HT1080 (cell line): ENCODE results near the gene CD207. TPM values are rescaled to one million over a fixed set of nuclear protein-coding genes. Genes with fewer than 3 reads are reported as not detected.
"Not testable (repeated sequence)": the region's sequence is repeated elsewhere in the genome, so short reads cannot be mapped to it uniquely, and the experiment has no call there.

Experiments used
- DNase-seq: peaks from one replicate; pipeline ENCODE4 v3.0.0-alpha.2; 2015; ENCODE audit warnings: low read depth
- total RNA-seq: library from RNA; depleted of rRNA; stranded (reverse); fragments of >200 nt; shearing (Covaris generic); gene quantifications from 2 replicates; pipeline ENCODE4 v1.2.3, GENCODE V29; 2014

Gene CD207
- total RNA-seq, 1 experiment from 2014 or later = not detected

GRCh38 chr2:70829916-70830315 lies 5.7 kb downstream of the CD207 start:
- no peak for DNase-seq

DNA sequence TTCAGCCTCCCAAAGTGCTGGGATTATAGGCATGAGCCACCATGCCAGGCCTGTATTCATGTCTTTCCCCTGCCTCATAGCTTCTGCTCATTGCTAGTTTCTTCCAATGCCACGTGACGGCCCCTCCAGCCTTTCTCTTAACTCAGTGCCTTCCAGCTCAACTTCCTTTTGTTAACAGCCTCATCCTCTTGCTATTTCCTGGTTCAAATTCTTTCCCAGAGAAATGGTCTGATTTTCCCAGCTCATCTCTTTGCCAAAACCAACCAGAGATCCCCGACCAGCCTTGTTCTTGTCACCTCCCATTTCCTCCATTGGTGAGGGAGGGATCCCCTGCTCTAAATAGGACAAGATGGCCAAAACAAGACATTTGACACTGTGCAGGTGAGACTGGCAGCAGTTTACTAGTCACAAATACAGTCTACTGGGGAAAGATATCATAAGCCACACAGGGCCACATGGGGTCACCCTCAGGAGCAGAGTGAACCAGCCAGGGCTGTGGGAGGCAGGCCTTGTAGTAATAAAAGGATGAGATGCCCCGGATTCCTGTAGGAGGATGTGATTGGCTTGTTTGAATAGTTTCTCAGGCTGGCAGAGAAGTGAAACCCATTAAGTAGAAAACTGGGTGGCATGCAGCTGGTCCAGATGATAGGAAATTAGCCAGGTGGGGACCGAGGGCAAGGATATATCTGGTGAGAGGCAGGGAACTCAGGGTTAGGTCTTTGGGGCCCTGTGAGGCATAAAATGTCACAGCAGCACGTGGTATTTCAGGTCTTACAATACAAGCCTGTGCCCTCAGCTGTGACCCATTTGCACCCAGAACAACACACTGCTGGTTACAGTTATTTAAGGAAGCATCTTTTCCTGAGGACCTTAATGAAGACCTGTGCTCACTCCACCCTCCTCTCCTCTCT lies 6.4 kb downstream of the CD207 start:
- peak; percentile 85 for DNase-seq

DNA sequence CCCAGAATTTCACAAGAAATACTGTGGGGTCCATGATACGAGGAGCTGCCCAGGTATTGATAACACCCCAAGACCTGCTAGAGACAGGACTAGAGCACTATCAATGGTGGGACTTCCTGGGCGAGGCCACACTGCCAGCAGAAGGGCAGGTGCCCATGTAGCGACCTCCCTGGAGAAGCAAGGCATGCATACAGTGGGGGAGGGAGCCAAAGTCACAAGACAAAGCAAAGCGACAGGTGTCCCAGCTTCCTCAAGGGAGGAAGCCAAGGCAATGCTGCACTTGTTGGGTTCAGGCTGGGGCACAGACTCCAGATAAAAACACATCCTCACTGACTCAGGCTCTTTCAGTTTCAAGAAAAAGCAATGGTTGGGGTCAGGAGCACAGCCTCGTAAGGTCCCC lies 7.5 kb downstream of the CD207 start:
- no peak for DNase-seq

- DNase-seq = no peak
Observed at GRCh38 chr2:70827388-70827787, 8.2 kb downstream of the CD207 start.

- DNase-seq = no peak
Observed at GRCh38 chr2:70826696-70827350, 8.8 kb downstream of the CD207 start.

GRCh38 chr2:70823249-70823648 lies 12.4 kb downstream of the CD207 start:
- no peak for DNase-seq

DNA sequence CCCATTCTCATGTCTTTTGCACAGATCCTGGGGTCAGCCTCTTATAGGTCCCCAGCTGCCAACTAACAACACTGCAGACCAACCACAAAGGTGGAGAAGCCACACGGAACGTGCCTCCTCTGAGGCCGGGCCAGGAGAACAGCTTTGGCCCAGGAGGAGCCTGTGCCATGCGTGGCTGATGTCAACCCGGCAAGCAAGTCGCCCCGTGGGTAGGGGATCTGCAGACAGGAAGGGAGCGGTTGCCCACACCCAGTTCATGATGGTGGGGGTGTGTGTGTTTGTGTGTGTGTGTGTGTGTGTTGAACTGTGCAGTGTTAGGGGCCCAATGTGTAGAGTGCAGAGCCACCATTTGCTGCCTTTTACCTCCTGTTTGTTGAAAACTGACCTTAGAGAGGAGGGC lies 12.8 kb downstream of the CD207 start:
- DNase-seq = no peak

GRCh38 chr2:70820499-70820898 lies 15.1 kb downstream of the CD207 start, which contains the start of gene CLEC4F:
TSS of gene CLEC4F (minus strand) at chr2:70820599. CDS start at chr2:70820523, 76 bp downstream.
- no peak for DNase-seq

DNA sequence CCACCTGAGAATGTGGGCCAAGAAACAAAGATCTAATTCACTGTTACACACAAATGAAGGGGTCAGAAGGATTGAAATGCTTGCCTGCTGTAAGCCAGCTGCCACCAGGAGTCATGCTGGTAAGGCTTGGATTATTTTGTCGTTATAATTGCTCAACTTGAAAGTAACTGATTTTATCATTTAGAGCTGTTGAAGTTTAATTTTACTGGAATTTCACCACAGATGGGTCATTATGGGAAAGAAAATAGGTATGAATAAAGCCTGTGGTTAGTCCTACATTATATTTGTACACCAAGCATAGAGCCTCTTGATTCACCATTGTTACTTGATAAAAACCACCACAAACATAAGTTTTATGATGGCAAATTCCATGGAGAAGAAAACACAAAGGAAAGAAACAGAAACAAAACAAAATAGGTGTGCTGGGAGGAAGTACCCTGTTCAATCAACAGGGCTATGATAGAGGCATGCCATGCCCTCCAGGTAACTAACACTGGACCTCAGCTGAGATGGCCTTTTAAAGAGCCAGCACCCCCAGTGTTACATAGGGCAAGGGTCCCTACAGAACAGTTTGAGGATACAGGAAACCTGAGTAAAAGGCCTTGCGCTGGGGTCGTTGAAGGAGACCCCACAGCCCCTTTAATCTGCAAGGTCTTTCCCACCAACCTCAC lies 18.2 kb downstream of the CD207 start:
- no peak for DNase-seq

DNA sequence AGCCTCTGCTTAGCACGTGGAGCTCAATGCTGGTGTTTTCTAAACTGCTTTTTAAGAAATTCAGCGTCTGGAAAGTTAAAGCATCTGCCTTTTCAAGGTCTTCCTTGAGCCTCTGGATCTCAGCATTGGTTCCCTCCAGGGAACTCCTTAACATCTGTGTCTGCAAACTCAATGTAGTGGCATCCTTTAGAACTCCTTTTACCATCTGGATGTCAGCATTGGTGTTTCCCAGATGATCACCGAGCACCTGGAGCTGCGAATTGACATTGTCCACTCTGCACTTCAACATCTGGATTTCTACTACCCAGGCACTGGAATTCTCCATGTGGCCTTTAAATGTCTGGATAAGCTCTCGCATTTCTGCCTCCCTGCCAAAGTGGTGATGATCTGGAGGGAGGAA lies 18.9 kb downstream of the CD207 start:
- DNase-seq = no peak

DNA sequence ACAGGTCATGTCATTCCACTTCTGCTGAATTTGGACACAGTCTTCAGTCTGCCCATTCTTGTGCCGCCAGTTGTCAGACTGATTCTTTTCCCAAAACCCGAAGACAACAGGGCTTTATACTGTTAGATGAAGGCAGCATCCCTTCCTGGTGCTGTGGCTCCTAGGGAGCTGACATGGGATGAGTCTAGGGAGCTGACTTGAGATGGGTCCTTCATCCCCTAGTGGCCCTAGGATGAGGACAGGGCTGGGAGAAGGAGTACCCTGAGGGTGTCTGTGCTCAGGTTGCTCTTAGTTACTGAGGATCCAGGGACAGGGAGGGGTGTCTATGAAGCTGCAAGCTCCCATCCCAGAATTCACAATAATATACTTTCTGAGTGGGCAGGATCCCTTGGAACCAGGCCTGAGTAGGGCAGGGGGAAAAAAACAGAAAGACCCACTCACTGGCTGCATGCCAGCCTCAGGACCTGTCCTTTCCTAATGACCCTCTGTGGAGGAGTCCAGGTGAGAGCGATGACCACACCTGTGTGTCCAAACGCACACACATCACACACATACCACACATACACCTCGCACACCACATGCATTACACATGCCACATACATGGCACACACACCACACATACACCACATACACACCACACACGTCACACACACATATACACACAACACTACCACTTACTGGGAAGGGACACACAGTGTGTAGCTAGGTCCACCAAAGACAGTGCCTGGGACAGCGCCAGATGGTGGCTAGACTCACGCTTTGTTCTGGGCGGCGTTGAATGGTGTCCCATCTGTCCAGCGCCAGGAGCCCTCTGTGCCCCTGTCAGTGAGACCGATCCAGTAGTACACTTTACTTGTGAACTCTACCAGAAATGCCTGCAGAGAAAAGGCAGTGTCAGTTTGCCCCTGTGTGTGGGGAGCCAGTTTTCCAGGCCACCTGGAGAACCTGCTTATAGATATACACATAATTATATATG lies 26.3 kb downstream of the CD207 start:
- DNase-seq = no peak

GRCh38 chr2:70807828-70808118 lies 27.8 kb downstream of the CD207 start:
- no peak for DNase-seq

DNA sequence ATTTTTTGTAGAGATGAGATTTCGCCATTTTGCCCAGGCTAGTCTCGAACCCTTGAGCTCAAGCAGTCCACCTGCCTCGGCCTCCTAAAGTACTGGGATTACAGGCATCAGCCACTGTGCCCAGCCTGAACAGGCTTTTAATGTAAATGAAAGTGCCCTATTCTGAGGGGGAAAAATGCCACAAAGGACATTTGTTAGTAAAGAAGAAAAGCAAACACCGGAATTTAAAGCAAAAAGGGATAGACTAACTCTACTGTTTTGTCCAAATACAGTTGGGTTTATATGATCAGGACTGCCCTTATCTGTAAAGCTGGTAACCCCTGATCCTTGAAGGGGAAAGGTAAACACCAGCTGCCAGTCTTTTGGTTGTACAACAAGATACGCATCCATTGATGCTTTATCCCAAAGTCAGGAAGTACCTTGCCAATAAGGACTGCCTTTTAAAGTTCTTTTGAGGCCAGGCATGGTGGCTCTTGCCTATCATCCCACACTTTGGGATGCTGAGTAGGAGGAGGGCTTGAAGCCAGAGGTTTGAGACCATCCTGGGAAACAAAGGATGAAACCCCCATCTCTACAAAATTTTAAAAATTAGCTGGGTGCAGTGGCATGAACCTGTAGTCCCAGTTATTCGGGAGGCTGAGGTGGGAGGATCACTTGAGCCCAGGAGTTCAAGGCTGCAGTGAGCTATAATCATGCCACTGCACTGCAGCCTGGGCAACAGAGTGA lies 28.4 kb downstream of the CD207 start:
- DNase-seq = no peak

DNA sequence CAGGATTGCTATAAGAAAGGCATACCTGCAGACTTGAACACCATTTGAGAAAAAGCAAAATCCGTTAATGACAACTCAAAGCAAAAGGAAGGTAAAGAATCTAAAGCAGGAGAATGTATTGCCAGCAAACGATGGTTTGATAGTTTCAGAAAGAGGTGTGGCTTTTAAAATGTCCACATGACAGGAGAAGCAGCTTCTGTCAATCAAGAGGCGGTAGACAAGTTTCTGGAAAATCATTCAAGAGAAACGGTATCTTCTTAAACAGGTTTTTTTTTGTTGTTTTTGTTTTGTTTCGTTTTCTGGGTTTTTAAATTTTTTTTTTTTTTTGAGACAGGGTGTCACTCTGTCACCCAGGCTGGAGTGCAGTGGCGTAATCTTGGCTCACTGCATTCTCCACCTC lies 29.0 kb downstream of the CD207 start:
- DNase-seq = no peak

DNA sequence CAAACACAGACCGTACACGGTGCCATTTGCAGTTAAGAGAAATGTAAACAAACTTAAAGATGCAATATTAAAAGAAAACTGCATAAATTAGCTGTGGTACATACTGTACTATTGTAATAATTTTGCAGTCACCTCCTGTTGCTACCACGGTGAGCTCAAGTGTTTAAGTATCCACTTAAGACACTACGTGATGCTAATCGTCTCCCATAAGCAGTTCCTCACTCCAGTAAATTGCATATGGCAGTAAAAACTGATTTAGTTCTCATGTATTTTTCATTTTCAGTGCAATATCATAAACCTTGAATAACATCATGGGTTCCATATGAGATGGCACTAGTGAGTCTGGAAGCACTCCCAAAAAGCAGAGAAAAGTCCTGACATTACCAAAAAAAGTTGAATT lies 29.6 kb downstream of the CD207 start:
- DNase-seq = no peak

DNA sequence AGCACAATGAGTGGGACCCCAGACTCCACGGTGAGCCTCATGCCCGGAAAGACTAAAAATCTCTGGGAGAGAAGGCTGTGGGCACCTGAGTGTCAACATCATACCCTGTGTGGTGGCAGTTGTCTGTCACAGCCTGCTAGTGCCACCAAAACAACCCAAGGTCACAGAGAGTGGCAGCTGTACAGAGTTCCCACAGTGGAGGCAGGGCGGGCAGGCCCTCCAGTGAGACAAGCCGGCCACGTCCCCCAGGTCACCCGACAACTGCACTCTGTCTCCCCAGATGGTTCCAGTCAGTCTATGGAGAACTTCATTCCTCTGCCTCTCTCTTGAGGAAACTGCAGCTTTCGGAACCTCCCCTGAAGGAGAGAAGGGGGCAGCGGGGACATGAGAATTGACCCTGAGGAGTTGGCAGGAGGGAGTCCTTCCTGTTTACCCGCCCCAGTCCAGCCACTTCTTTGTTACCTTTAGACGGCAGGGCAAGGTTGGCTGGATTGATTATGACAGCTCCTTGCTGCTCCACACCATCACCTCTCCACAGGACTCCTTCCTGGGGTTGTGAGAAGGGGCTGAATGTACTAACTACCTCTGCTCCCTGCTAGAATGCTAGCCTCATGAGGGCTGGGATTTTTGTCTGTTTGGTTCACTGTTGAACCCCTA lies 33.9 kb downstream of the CD207 start:
- no peak for DNase-seq

- no peak for DNase-seq
Observed at GRCh38 chr2:70799706-70800105, 35.9 kb downstream of the CD207 start.

GRCh38 chr2:70797996-70798395 lies 37.6 kb downstream of the CD207 start:
- DNase-seq = not testable (repeated sequence)

- no peak for DNase-seq
Observed at GRCh38 chr2:70797506-70797905, 38.1 kb downstream of the CD207 start.

- no peak for DNase-seq
Observed at GRCh38 chr2:70796262-70796661, 39.4 kb downstream of the CD207 start.
